ENCODE data around the gene SERPINA3.
"Not testable (repeated sequence)": the region's sequence is repeated elsewhere in the genome, so short reads cannot be mapped to it uniquely, and the experiment has no call there.

SERPINA3 gene

DNA sequence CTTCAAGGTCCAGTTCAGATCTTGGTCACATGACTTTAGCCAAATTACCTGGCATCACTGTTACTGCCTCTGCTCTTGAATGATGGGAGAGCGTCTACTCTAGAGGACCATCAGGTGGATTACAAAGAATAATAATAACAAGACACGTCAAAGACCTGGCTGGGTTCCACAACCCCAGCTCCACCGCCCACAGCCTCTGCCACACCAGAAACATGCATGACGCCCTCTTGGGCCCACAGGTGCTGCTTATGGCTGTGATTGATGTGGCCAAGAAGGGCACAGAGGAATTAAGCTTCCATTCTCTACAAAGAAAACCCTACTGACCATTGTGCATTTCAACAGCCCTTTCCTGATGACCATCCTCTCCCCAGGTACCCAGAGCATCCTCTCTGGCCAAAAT, 18.2 kb downstream of the SERPINA3 start:
- H3K4me1 Mint-ChIP-seq (ENCODE audit: low read depth): no peaks in the 10 kb centered on the region
- H3K27ac Mint-ChIP-seq: no peak overlapping the region
- H3K4me3 Mint-ChIP-seq: no peak overlapping the region
- H3K36me3 Mint-ChIP-seq: no peaks in the 10 kb centered on the region
- no peaks in the 10 kb centered on the region for H3K9me3 Mint-ChIP-seq (ENCODE audit: low read depth)
- H3K27me3 Mint-ChIP-seq: peaks cover 3% of the 10 kb centered on the region

DNA sequence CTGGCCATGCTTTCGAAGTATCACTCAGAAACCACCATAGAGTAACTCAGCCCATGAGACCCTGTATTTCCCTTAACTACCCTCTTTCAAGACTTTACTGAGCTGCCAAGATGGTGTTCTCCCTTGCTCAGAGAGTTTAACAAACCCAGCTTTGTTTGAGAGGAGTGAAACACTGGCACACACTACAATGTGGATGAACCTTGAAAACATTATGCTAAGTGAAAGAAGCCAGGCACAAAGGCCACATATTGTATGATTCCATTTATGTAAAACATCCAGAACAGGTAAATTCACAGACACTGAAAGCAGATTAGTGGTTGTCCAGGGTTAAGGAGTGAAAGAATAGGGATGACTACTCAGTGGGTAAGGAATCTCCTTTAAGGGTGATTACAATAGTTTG, 18.9 kb downstream of the SERPINA3 start:
- Mint-ChIP-seq H3K9me3 (ENCODE audit: low read depth) (no peaks in the 10 kb centered on the region), H3K27ac (no peak overlapping the region), H3K4me3 (no peak overlapping the region), H3K4me1 (ENCODE audit: low read depth) (no peaks in the 10 kb centered on the region), H3K36me3 (no peaks in the 10 kb centered on the region), H3K27me3 (peaks cover 3% of the 10 kb centered on the region)

DNA sequence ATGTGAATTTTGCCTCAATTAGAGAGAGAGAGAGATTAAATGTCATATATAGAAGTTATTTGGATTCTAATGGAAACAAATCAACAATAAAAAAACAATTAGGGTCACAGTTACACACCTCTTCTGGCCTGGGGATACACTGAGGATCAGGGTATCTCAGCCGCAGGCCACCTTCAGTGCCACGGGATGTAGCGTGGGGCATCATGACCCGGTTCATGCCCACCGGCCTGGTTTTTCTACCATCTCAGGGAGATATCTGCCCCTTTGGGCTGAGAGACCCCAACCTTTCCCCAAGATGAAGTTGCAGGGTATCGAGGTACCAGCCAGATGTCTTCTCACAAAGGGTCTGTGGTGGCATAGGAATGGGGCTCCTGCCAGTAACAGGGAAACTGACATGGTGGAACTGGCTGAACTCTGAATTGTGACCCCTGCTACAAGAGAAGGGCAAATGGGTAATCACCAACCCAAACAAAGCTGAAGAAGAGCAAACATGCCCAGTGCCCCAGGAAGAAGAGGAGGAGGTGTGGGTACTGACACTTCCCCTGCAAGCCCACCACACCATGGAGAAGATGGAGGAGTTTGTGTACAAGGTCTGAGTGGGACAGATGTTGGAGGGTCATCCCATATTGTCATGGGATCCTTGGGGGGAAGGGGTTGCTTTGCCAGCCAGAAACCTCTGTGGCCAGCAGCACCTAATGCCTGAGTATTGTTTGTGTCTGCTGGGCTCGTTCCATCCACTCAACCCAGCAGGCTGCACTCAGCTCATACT, 19.5 kb downstream of the SERPINA3 start:
- Mint-ChIP-seq H3K4me3 (no peak overlapping the region), H3K36me3 (no peaks in the 10 kb centered on the region), H3K27me3 (peaks cover 3% of the 10 kb centered on the region), H3K9me3 (ENCODE audit: low read depth) (no peaks in the 10 kb centered on the region), H3K27ac (no peak overlapping the region), H3K4me1 (ENCODE audit: low read depth) (no peaks in the 10 kb centered on the region)

DNA sequence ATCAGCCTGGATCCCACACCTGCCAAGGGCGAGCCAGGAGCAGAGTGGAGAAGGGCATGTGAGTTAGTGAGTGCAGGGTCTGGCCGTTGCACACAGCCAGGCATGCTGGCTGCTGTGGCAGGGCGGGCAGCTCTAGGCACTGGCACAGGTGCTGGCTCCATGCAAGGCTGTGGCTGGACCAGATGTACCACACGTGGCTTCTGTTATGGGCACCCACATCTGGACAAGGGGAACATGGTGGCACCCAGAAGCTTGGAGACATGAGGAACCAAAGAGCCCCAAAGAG, 20.1 kb downstream of the SERPINA3 start:
- no peaks in the 10 kb centered on the region for H3K9me3 Mint-ChIP-seq (ENCODE audit: low read depth)
- H3K27ac Mint-ChIP-seq: no peak overlapping the region
- H3K36me3 Mint-ChIP-seq: no peaks in the 10 kb centered on the region
- H3K4me1 Mint-ChIP-seq (ENCODE audit: low read depth): no peaks in the 10 kb centered on the region
- peaks cover 3% of the 10 kb centered on the region for H3K27me3 Mint-ChIP-seq
- H3K4me3 Mint-ChIP-seq: no peak overlapping the region

DNA sequence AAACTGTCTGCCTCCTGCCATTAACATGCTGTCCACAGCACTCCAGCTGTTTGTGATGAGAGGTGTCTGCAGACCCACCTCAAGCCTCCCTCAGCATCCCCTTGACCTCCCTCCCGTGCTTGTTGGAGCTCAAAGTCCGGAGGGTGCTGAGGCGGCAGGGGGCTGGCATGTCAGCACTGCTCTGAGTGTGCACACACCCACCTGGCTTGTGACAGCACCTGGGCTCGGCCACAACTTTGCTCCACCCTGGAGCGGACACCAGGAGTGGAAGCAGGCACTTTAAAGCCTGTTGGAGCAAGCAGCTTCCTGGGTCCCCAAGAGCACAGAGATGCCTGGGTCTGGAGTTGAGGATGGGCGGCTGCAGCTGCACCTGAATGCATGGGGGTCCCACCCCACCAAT, 20.9 kb downstream of the SERPINA3 start:
- Mint-ChIP-seq H3K27ac (no peak overlapping the region), H3K4me3 (no peak overlapping the region), H3K36me3 (no peaks in the 10 kb centered on the region), H3K9me3 (ENCODE audit: low read depth) (no peaks in the 10 kb centered on the region), H3K27me3 (peaks cover 3% of the 10 kb centered on the region), H3K4me1 (ENCODE audit: low read depth) (no peaks in the 10 kb centered on the region)

DNA sequence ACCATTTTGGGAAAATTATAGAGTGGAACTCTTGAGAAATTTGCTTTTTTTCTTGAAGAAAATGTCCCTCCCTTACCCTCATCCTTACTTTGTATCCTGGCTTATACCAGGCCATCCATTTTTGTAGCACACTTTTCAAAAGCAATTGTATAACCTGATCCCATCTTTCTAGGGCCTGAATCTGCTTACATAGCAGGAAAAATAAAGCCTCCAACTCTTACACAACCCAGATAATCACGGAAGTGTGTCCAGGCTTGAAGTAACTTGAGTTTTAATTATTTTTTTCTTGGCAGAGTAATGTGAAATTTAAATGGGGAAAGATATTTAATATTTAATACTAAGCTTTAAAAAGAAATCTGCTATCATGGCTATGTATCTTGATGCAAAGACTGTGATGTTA, 23.0 kb downstream of the SERPINA3 start:
- H3K9me3 Mint-ChIP-seq (ENCODE audit: low read depth): no peaks in the 10 kb centered on the region
- H3K27me3 Mint-ChIP-seq: peaks cover 6% of the 10 kb centered on the region
- H3K36me3 Mint-ChIP-seq: no peaks in the 10 kb centered on the region
- no peak overlapping the region for H3K4me3 Mint-ChIP-seq
- H3K27ac Mint-ChIP-seq: no peak overlapping the region
- H3K4me1 Mint-ChIP-seq (ENCODE audit: low read depth): no peaks in the 10 kb centered on the region

DNA sequence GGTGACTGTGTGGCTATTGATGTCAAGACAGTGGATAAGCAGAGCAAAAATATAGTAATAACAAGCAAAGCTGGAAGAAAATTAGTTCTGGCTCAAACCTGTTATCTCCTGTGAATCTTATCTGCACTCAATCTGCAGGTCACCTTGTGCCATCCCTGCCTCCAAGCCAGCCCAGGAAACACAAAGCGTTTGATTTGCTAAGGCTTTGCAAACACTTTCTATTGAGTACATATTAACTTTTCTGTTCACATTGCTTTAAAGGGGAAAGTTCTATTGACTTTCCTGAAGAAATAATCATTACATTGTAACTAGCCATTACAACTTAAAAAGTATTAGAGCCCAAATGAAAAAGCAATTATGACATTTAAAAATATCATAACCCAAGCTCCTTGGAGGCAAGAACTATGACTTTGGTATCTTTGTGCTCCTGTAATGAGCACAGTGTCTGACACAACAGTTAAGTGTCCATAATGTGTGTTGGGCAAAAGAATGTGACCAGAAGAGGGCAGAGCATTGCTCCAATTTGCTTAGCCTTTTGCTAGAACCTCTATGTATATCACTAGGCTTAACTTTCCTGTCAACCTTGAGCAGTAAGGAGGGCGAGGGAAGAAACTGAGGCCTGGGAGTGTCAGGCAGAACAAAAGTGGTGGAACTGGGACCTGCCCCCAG, 24.7 kb downstream of the SERPINA3 start:
- Mint-ChIP-seq H3K4me1 (ENCODE audit: low read depth) (no peaks in the 10 kb centered on the region), H3K36me3 (no peaks in the 10 kb centered on the region), H3K27me3 (peaks cover 3% of the 10 kb centered on the region), H3K27ac (no peak overlapping the region), H3K4me3 (no peak overlapping the region), H3K9me3 (ENCODE audit: low read depth) (no peaks in the 10 kb centered on the region)

DNA sequence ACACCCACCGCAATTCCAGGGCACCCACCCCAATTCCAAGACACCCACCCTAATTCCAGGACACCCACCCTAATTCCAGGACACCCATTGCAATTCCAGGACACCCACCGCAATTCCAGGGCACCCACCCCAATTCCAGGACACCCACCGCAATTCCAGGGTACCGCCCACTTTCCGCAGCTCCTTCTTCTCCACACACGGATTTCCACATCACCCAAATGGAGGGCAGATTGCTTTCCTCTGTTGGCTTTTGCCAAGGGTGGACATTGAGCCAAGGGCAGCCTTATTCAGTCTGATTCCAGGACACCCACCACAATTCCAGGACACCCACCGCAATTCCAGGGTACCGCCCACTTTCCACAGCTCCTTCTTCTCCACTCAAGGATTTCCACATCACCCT, 25.6 kb downstream of the SERPINA3 start:
- not testable (repeated sequence) for H3K36me3 Mint-ChIP-seq; H3K9me3 Mint-ChIP-seq (ENCODE audit: low read depth); H3K27me3 Mint-ChIP-seq; H3K4me1 Mint-ChIP-seq (ENCODE audit: low read depth); H3K27ac Mint-ChIP-seq; H3K4me3 Mint-ChIP-seq

DNA sequence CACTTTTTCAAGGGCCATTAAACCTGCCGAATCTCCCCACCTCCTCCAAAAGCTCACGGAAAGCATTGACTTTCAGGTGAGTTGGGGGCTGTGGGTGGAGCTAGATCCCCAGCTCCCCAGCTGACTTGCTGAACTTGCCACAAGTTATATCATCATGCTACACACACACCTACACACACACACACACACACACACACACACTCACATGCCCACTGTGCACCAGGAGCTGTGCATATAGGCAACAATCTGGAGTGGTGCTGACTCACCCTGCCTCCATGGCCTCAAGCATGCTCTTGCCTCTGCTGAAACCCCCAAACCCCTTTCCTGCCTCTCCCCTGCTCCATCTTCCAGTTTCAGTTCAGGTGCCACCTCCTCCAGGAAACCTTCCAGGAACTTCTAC, 26.1 kb downstream of the SERPINA3 start:
- no peaks in the 10 kb centered on the region for H3K4me1 Mint-ChIP-seq (ENCODE audit: low read depth)
- H3K9me3 Mint-ChIP-seq (ENCODE audit: low read depth): no peaks in the 10 kb centered on the region
- no peak overlapping the region for H3K4me3 Mint-ChIP-seq
- no peaks in the 10 kb centered on the region for H3K36me3 Mint-ChIP-seq
- peaks cover 3% of the 10 kb centered on the region for H3K27me3 Mint-ChIP-seq
- no peak overlapping the region for H3K27ac Mint-ChIP-seq

DNA sequence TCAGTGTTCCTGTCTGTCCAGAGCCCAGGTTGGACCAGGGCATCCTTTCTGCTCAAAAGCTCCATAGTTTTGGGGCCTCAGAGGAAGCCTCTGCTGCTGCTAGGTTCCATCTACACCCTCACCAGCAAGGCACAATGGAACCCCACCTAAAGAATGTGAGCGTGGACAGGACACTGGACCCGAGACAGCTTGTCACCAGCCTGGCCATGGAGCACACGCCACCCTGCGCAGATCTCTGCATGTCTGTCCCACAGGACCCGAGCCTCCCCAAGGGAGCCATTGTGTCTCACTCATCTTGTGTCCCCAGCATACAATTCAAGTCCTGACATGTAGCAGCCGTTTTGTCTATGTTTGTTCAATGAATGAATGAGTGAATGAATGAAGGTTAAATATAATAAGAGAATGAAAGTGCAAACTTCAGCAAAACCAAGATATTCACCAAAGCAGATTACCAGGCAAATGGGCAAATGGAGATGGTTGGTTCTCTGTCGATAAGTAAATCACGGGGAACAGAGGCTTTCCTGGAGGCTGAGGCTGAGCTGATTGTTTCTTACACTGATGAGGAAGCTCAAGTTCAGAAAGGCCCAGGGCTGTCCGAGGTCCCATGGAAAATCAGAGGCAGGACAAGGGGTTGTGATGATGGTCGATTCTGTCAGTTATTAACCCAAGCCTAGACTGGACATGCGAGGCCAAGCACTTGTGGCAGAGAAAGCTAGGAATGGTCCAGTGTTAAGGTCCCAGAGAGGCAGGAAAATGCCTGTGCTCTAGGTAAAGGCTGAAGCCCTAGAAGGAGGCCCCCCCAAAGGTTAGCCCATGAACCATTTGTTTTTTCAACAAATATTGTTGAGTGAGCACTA, 27.0 kb downstream of the SERPINA3 start:
- Mint-ChIP-seq H3K27me3 (peaks cover 3% of the 10 kb centered on the region), H3K4me1 (ENCODE audit: low read depth) (no peaks in the 10 kb centered on the region), H3K9me3 (ENCODE audit: low read depth) (no peaks in the 10 kb centered on the region), H3K27ac (no peak overlapping the region), H3K4me3 (no peak overlapping the region), H3K36me3 (no peaks in the 10 kb centered on the region)

DNA sequence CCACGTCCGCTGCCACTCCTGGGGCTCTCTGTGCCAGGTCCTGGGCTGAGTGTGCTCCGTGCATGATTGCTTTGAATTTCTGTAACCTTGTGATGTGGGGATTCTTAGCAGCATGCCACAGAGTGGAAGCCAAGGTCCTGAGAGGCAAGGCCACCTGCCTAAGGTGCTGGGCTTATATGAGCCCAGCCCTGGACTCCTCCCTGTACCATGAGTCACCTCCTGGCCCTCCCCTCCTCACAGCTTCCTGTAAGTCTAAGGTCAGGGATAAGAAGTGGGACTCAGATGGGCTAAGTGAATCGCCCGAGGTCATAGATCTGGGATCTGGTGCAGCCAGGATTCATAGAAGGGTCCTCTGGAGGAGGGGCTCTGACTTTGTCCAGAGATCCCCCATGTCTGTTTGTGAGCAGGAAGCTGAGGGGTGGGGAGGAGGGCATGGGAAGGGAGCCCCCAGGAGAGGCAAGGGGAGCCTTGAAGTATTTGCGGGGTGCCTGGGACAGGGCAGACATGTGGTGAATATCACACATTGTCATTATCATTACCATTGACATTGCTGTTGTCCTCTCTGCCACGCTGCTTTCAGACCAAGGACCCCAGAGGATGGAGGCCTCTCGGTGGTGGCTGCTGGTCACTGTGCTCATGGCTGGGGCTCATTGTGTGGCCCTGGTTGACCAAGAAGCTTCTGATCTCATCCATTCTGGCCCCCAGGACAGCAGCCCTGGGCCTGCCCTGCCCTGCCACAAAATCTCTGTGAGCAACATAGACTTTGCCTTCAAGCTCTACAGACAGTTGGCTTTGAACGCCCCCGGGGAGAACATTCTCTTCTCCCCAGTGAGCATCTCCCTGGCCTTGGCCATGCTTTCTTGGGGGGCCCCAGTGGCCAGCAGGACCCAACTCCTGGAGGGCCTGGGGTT, 28.8 kb downstream of the SERPINA3 start:
- H3K36me3 Mint-ChIP-seq: no peaks in the 10 kb centered on the region
- no peaks in the 10 kb centered on the region for H3K9me3 Mint-ChIP-seq (ENCODE audit: low read depth)

DNA sequence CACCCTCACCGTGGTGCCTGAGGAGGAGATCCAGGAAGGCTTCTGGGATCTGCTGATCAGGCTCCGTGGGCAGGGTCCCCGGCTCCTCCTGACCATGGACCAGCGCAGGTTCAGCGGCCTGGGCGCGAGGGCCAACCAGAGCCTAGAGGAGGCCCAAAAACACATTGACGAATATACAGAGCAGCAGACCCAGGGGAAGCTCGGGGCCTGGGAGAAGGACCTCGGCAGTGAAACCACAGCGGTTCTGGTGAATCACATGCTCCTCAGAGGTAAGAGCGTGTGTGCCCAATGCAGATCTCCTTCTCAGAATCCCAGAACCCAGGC, 29.4 kb downstream of the SERPINA3 start:
- no peaks in the 10 kb centered on the region for H3K4me1 Mint-ChIP-seq (ENCODE audit: low read depth)
- no peak overlapping the region for H3K27ac Mint-ChIP-seq
- peaks cover 11% of the 10 kb centered on the region for H3K27me3 Mint-ChIP-seq
- no peaks in the 10 kb centered on the region for H3K9me3 Mint-ChIP-seq (ENCODE audit: low read depth)
- no peak overlapping the region for H3K4me3 Mint-ChIP-seq
- H3K36me3 Mint-ChIP-seq: no peaks in the 10 kb centered on the region

More for the DNA sequence above, 28.8 kb downstream of the SERPINA3 start:
- Mint-ChIP-seq H3K27ac (no peak overlapping the region), H3K4me3 (no peak overlapping the region), H3K27me3 (peaks cover 9% of the 10 kb centered on the region), H3K4me1 (ENCODE audit: low read depth) (no peaks in the 10 kb centered on the region)

DNA sequence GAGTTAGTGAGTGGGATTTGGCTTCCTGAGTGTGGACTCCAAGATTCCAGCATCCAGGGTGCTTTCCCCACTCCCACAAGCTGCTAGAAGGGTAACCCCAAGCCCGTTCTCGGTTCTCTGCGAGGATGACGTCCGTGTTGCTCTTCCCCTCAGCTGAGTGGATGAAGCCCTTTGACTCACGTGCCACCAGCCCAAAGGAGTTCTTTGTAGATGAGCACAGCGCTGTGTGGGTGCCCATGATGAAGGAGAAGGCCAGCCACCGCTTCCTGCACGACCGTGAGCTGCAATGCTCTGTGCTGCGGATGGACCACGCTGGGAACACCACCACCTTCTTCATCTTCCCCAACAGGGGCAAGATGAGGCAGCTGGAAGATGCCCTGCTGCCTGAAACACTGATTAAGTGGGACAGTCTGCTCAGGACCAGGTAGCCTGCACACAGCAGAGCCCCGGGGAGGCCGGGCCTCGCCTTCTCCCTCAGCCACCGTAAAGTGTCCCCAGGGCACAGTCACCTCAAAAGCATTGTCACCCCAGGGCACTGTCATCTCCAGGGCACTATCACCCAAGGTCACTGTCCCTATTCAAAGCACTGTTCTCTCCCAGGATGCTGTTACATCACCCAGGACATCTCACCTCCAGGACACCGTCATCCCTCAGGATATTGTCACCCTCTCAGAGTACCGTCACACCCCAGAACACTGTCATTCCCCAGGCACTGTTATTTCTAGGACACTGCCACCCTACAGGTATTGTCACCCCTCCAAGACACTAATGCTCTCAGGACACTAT, 31.3 kb downstream of the SERPINA3 start:
- H3K4me1 Mint-ChIP-seq (ENCODE audit: low read depth): no peaks in the 10 kb centered on the region

DNA sequence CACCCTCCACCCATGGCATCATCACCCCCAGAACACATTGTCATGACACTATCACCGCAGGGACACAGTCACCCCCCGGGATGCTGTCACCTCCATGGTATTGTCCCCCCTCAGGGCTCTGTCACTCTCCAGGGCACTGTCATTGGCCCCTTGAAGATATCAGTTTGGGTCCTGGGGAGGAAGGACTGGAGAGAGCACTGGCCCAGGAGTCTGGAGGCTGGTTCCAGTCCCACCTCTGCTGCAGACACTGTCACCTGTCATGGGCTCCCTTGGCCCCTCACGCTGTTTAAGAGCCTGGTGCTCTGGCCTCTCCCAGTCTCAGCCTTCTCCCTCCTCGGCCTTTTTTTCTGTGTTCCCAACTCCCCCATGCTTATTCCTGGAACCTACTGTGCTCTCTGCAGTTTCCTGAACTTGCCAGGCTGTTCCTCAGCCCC, 31.9 kb downstream of the SERPINA3 start:
- H3K9me3 Mint-ChIP-seq (ENCODE audit: low read depth): no peaks in the 10 kb centered on the region
- H3K36me3 Mint-ChIP-seq: no peaks in the 10 kb centered on the region
- no peak overlapping the region for H3K4me3 Mint-ChIP-seq
- H3K27ac Mint-ChIP-seq: no peak overlapping the region
- H3K4me1 Mint-ChIP-seq (ENCODE audit: low read depth): no peaks in the 10 kb centered on the region
- peaks cover 8% of the 10 kb centered on the region for H3K27me3 Mint-ChIP-seq

More for the DNA sequence above, 31.3 kb downstream of the SERPINA3 start:
- Mint-ChIP-seq H3K4me3 (no peak overlapping the region), H3K27me3 (peaks cover 10% of the 10 kb centered on the region), H3K9me3 (ENCODE audit: low read depth) (no peaks in the 10 kb centered on the region), H3K36me3 (no peaks in the 10 kb centered on the region), H3K27ac (no peak overlapping the region)

All from activated naive CD8-positive, alpha-beta T cell (primary cell).